G401.6 (cell line): ENCODE data around the gene FZD10.

ENCODE experiments used
- FAIRE-seq: peaks from 2 replicates; lab custom pipeline; 2012; peaks lifted over from hg19 to GRCh38; lab: Jason Lieb, UNC

Gene FZD10

DNA sequence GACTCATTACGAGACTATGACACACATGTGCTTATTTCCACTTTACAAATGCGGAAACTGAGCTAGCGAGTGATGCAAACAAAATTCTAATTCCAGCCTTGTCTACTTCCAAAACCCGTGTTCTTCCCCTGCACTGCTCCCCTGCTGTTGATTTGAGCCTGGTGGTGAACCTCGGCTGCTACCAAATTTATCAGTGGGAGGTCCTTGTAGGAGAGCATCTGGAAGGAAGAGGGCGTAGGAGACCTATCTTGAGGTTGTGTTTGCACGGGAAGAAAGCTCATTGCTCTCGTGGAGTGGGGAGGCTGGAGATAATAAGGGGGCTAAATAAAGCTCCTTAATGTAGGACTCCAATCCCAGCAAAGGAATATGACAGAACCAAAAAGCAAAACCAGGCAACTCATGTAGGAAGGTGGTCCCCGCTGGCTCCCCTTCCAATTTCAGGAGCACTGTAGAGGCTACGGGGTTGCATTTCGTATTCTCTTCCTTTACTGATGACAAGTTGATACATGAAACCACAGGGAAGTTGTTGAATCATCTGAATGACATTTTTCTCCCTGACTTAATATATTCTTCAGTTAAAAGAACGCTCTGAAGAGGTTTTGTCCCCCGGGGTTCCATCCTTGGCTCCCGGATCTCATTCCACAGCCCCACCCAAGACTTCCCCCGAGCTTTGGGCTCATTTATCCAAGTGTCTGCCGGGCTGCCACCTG, 52.6 kb downstream of the FZD10 start:
- FAIRE-seq = no peak
